Measurements from ENCODE around the gene ZFPM1. TPM values are rescaled to one million over a fixed set of nuclear protein-coding genes. Genes with fewer than 3 reads are reported as not detected.

ZFPM1 gene
- total and polyA plus RNA-seq, 10 donors, result 2.3 to 25.3 (median 8.9) TPM

GRCh38 chr16:88540346-88540977 is 87.4 kb downstream of the ZFPM1 start:
- Histone ChIP-seq H3K4me1 (peaks cover 0 to 38% (median 17%) of the 10 kb centered on the region in 6 donors), H3K4me3 (no peak overlapping the region), H3K27ac (peak overlapping the region in 2 of 8 donors; percentile 8 to 15), H3K27me3 (replicated peaks in 1 of 7) (peaks cover 0 to 39% (median 12%) of the 10 kb centered on the region in 7 donors), H3K9me3 (peaks cover 0 to 33% (median 24%) of the 10 kb centered on the region in 8 donors), H3K36me3 (peaks cover 0 to under 1% (median 0%) of the 10 kb centered on the region in 6 donors)
- DNase-seq, result no peak
- WGBS, 5 donors, result 55 to 66% (median 65%) methylated on average over 12 to 20 of the region's 20 CpGs
- TF ChIP-seq POLR2AphosphoS5 (IDR thresholded peaks at IDR 0.05) (no peak), POLR2A (IDR thresholded peaks at IDR 0.05) (no peak), CTCF (IDR thresholded peaks at IDR 0.05 in 8 of 11, conservative IDR thresholded peaks at IDR 0.05 in 3 of 11) (no peak)
- intact Hi-C loops (cut with DNase I; ENCODE audit: low total_unique reads), result no loop called here

GRCh38 chr16:88541831-88542616 is 88.9 kb downstream of the ZFPM1 start:
- Histone ChIP-seq H3K36me3 (no peaks in the 10 kb centered on the region), H3K27me3 (replicated peaks in 1 of 7) (peaks cover 0 to 39% (median 19%) of the 10 kb centered on the region in 7 donors), H3K4me3 (no peak overlapping the region), H3K27ac (no peak overlapping the region), H3K9me3 (peaks cover 0 to 33% (median 24%) of the 10 kb centered on the region in 8 donors), H3K4me1 (peaks cover 0 to 26% (median 13%) of the 10 kb centered on the region in 6 donors)
- intact Hi-C loops (cut with DNase I; ENCODE audit: low total_unique reads), result no loop called here
- DNase-seq, result no peak
- no peak for TF ChIP-seq POLR2A (IDR thresholded peaks at IDR 0.05)
- no peak for TF ChIP-seq CTCF (IDR thresholded peaks at IDR 0.05 in 8 of 11, conservative IDR thresholded peaks at IDR 0.05 in 3 of 11)
- no peak for TF ChIP-seq POLR2AphosphoS5 (IDR thresholded peaks at IDR 0.05)
- 73 to 79% (median 76%) methylated on average over 14 to 15 of the region's 15 CpGs for WGBS, 5 donors

GRCh38 chr16:88543230-88543813 is 90.2 kb downstream of the ZFPM1 start:
- TF ChIP-seq CTCF (IDR thresholded peaks at IDR 0.05 in 8 of 11, conservative IDR thresholded peaks at IDR 0.05 in 3 of 11) (no peak), POLR2A (IDR thresholded peaks at IDR 0.05) (no peak), POLR2AphosphoS5 (IDR thresholded peaks at IDR 0.05) (no peak)
- Histone ChIP-seq H3K4me3 (no peak overlapping the region), H3K27ac (no peak overlapping the region), H3K4me1 (peaks cover 0 to 31% (median 16%) of the 10 kb centered on the region in 6 donors), H3K9me3 (peaks cover 0 to 33% (median 24%) of the 10 kb centered on the region in 8 donors), H3K36me3 (no peaks in the 10 kb centered on the region), H3K27me3 (replicated peaks in 1 of 7) (peaks cover 0 to 45% (median 20%) of the 10 kb centered on the region in 7 donors)
- DNase-seq, result no peak
- 75 to 89% (median 88%) methylated on average over 8 of the region's 8 CpGs for WGBS, 5 donors
- intact Hi-C loops (cut with DNase I; ENCODE audit: low total_unique reads), result no loop called here
